ENCODE data around the gene FRY. TPM values are rescaled to one million over a fixed set of nuclear protein-coding genes. Genes with fewer than 3 reads are reported as not detected.

Gene FRY
- total RNA-seq, 4 donors from 2014 or later: 5.8 to 17.4 (median 12.0) TPM

GRCh38 chr13:32044446-32044845 is 12.9 kb downstream of the FRY start:
- no peak overlapping the region for H3K4me3 ChIP-seq
- DNase-seq: no peak
- H3K9me3 ChIP-seq: no peaks in the 10 kb centered on the region
- no peak overlapping the region for H3K27ac ChIP-seq
- peaks cover 0 to 7% (median 0%) of the 10 kb centered on the region in 3 donors for H3K4me1 ChIP-seq
- no peaks in the 10 kb centered on the region for H3K27me3 ChIP-seq
- 80 to 100% methylated on average over 1 of the region's 1 CpG for WGBS, 2 donors
- no peak for TF ChIP-seq POLR2A (IDR thresholded peaks at IDR 0.05)
- TF ChIP-seq CTCF (IDR thresholded peaks at IDR 0.05): no peak
- intact Hi-C loops (cut with DNase I): no loop called here
- H3K36me3 ChIP-seq: no peaks in the 10 kb centered on the region

- WGBS, 2 donors: 89 to 97% methylated on average over 3 of the region's 3 CpGs
- intact Hi-C loops (cut with DNase I): no loop called here
- Histone ChIP-seq H3K27me3 (no peaks in the 10 kb centered on the region), H3K27ac (peak overlapping the region in 1 of 4 donors; percentile 15), H3K9me3 (no peaks in the 10 kb centered on the region), H3K4me3 (no peak overlapping the region), H3K36me3 (no peaks in the 10 kb centered on the region), H3K4me1 (peaks cover 0 to 7% (median 0%) of the 10 kb centered on the region in 3 donors)
- no peak for DNase-seq
- TF ChIP-seq CTCF (IDR thresholded peaks at IDR 0.05): no peak
- TF ChIP-seq POLR2A (IDR thresholded peaks at IDR 0.05): no peak
Observed at GRCh38 chr13:32045537-32045936, 14.0 kb downstream of the FRY start.

GRCh38 chr13:32045982-32046785 is 14.6 kb downstream of the FRY start:
- no peak overlapping the region for H3K4me3 ChIP-seq
- WGBS, 2 donors: 48 to 70% methylated on average over 4 of the region's 4 CpGs
- H3K27me3 ChIP-seq: no peaks in the 10 kb centered on the region
- peak overlapping the region in 1 of 4 donors; percentile 15 for H3K27ac ChIP-seq
- TF ChIP-seq POLR2A (IDR thresholded peaks at IDR 0.05) (no peak), CTCF (IDR thresholded peaks at IDR 0.05) (no peak)
- no peaks in the 10 kb centered on the region for H3K9me3 ChIP-seq
- intact Hi-C loops (cut with DNase I): no loop called here
- H3K4me1 ChIP-seq: peaks cover 0 to 7% (median 0%) of the 10 kb centered on the region in 3 donors
- H3K36me3 ChIP-seq: no peaks in the 10 kb centered on the region
- DNase-seq: no peak

GRCh38 chr13:32047088-32047487 is 15.5 kb downstream of the FRY start:
- no peak for TF ChIP-seq CTCF (IDR thresholded peaks at IDR 0.05)
- no peak for TF ChIP-seq POLR2A (IDR thresholded peaks at IDR 0.05)
- no peak for DNase-seq

GRCh38 chr13:32047793-32048192 is 16.2 kb downstream of the FRY start:
- H3K4me1 ChIP-seq: peaks cover 0 to 7% (median 0%) of the 10 kb centered on the region in 3 donors
- no peak for DNase-seq
- no peak overlapping the region for H3K4me3 ChIP-seq
- WGBS, 2 donors: 78 to 84% methylated on average over 5 of the region's 5 CpGs
- peak overlapping the region in 1 of 4 donors; percentile 4 for H3K27ac ChIP-seq
- no peaks in the 10 kb centered on the region for H3K9me3 ChIP-seq
- H3K27me3 ChIP-seq: no peaks in the 10 kb centered on the region
- TF ChIP-seq CTCF (IDR thresholded peaks at IDR 0.05) (no peak), POLR2A (IDR thresholded peaks at IDR 0.05) (no peak)
- intact Hi-C loops (cut with DNase I): no loop called here
- no peaks in the 10 kb centered on the region for H3K36me3 ChIP-seq

More at GRCh38 chr13:32047088-32047487, 15.5 kb downstream of the FRY start:
- Histone ChIP-seq H3K36me3 (no peaks in the 10 kb centered on the region), H3K9me3 (no peaks in the 10 kb centered on the region), H3K27ac (no peak overlapping the region), H3K27me3 (no peaks in the 10 kb centered on the region), H3K4me3 (no peak overlapping the region), H3K4me1 (peaks cover 0 to 7% (median 0%) of the 10 kb centered on the region in 3 donors)
- intact Hi-C loops (cut with DNase I): no loop called here
